Hippocampal formation (tissue), 2 donors: ENCODE data around the gene PDIA3.
"Not testable (repeated sequence)": the region's sequence is repeated elsewhere in the genome, so short reads cannot be mapped to it uniquely, and the experiment has no call there.

Experiments
- DNase-seq, 2 donors: peaks; one replicate each; lab custom pipeline; 2025; lab: John Stamatoyannopoulos, UW

The PDIA3 gene

GRCh38 chr15:43746245-43746902 lies at the start of gene PDIA3:
Gene PDIA3, plus strand, starts transcription at chr15:43746438. Its CDS starts 102 bp downstream, at chr15:43746540.
- peak; percentile 86 to 93 for DNase-seq

GRCh38 chr15:43702174-43702573 lies 44.1 kb upstream of the PDIA3 start:
- DNase-seq = no peak

GRCh38 chr15:43702701-43703424 lies 43.4 kb upstream of the PDIA3 start:
- no peak for DNase-seq

GRCh38 chr15:43710431-43711131 lies 35.7 kb upstream of the PDIA3 start:
- not testable (repeated sequence) for DNase-seq

GRCh38 chr15:43723151-43723550 lies 23.1 kb upstream of the PDIA3 start:
- DNase-seq = no peak

- not testable (repeated sequence) for DNase-seq
These were observed 19.9 kb upstream of the PDIA3 start for GRCh38 chr15:43726306-43726705.

- DNase-seq = not testable (repeated sequence)
These were observed 18.0 kb upstream of the PDIA3 start for GRCh38 chr15:43728053-43728725.

- no peak for DNase-seq
These were observed 10.8 kb upstream of the PDIA3 start for GRCh38 chr15:43735416-43735815.

- not testable (repeated sequence) for DNase-seq
These were observed 668 bp downstream of the PDIA3 start for GRCh38 chr15:43746903-43747309.

GRCh38 chr15:43748376-43748775 lies 2.1 kb downstream of the PDIA3 start:
- DNase-seq = no peak

GRCh38 chr15:43749690-43750345 lies 3.6 kb downstream of the PDIA3 start:
- DNase-seq = no peak

- no peak for DNase-seq
These were observed 5.6 kb downstream of the PDIA3 start for GRCh38 chr15:43751885-43752284.

GRCh38 chr15:43762824-43763223 lies 16.6 kb downstream of the PDIA3 start:
- DNase-seq = no peak

GRCh38 chr15:43763819-43764446 lies 17.7 kb downstream of the PDIA3 start:
- DNase-seq = no peak

- peak in 1 of 2 donors; percentile 51 for DNase-seq
These were observed 23.5 kb downstream of the PDIA3 start for GRCh38 chr15:43769584-43770228.

GRCh38 chr15:43771816-43772215 lies 25.6 kb downstream of the PDIA3 start:
- no peak for DNase-seq

GRCh38 chr15:43772624-43773023 lies 26.4 kb downstream of the PDIA3 start:
- no peak for DNase-seq

GRCh38 chr15:43774062-43774461 lies 27.8 kb downstream of the PDIA3 start:
- DNase-seq = no peak

GRCh38 chr15:43775411-43775965 lies 29.2 kb downstream of the PDIA3 start:
- no peak for DNase-seq

- DNase-seq = no peak
These were observed 30.0 kb downstream of the PDIA3 start for GRCh38 chr15:43776101-43776717.
